T follicular helper cell (primary cell): ENCODE data around the gene RPGRIP1L.

Source experiments
- DNase-seq: peaks from one replicate; pipeline ENCODE4 v3.0.0-alpha.2; 2020; ENCODE audit warnings: low read depth

The RPGRIP1L gene

DNA sequence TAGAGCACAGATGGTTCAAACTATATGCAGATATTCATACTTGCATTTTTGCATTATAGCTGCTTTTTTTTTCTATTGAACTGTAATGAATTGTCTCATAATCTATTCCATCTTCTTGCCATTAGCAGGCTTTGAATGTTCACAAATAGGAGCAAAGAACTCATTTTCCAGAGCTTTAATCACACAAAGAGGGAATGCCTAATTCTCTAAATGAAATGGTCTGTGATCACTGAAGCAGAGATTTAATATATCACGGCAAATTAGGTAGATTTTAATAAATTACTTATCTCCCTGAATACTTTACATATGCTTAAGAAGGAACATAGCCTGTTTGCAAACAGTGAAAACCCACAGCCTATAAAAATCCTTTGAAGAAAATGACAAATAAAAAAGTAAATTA, 103.0 kb downstream of the RPGRIP1L start:
- DNase-seq = no peak

DNA sequence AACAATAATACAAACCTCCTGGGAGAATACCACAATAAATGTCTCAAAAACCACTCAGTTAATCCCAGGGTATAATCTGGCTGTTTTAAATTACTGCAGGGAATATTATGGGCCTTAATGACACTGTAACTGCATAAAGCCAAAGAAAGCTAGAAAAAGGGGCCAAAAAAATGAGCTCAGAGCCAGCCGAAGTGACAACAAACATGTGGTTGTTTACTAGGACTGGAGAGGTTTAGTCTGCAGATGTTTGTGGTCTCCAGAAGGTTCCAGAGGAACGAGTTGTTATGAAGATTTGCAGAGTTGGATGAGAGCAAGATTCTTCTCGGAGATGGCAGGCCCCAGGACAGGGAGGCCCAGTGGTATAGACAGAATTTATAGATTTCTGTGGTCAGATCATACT, 103.5 kb downstream of the RPGRIP1L start:
- DNase-seq = no peak

DNA sequence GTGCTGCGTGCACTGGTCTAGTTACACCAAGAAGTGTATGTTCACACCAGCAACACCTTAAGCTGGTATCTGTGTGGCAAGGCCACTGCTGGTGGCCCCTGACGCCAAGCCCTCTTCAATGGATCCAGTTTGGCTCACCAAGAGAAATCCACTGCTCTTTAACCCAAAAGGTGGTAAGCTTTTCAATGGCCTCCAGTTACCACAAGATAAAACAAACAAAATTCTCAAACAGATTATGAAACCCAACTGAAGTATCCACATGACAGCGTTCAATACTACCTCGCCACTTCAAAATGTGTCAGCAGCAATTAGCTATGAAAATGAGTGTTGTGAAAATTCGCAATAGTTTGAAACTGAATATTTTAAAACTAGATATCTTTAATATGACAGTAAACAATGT, 104.1 kb downstream of the RPGRIP1L start:
- DNase-seq = no peak

GRCh38 chr16:53598511-53599275, 105.0 kb downstream of the RPGRIP1L start:
- DNase-seq = no peak

- DNase-seq = no peak
Measured at GRCh38 chr16:53597776-53598175, 105.9 kb downstream of the RPGRIP1L start.

GRCh38 chr16:53588081-53588648, 115.5 kb downstream of the RPGRIP1L start:
- DNase-seq = no peak

DNA sequence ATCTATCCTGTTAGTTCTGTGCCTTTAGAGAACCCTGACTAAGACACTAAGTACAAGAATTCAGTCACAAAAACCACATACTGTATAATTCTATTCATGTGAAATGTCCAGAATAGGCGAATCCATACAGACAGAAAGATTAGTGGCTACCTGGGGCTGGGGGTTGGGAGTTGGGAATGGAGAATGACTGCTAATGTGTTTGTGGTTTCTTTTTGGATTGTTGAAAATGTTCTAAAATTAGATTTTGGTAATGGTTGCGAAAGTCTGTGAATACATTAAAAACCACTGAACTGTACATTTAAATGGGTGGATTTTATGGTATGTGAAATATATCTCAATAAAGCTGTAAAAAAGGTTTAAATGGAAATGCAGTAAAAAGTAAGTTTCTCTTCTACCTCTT, 120.3 kb downstream of the RPGRIP1L start:
- no peak for DNase-seq

- no peak for DNase-seq
Measured at GRCh38 chr16:53581784-53582183, 121.9 kb downstream of the RPGRIP1L start.

- no peak for DNase-seq
Measured at GRCh38 chr16:53580038-53580802, 123.4 kb downstream of the RPGRIP1L start.

- DNase-seq = no peak
Measured at GRCh38 chr16:53576904-53577303, 126.8 kb downstream of the RPGRIP1L start.

DNA sequence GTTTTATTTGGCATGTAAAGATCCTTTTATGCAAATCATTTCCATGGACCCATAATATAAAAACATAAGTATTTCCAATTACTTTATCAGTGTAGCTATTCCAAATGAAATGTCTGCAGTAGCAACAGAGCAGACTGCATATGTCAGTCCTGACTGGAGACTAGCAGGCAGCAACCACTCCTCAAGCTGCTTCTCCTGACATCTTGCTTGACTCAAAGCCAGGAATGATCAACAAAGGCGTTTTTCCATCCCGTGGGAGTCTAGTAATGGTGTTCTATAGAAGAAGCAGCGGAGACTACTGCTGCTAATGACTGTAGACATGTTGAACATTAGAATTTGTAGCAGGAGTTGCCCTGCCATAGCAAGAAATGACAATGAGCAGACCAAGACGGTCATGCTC, 127.4 kb downstream of the RPGRIP1L start:
- no peak for DNase-seq

GRCh38 chr16:53571763-53572162, 131.9 kb downstream of the RPGRIP1L start:
- DNase-seq = no peak

- no peak for DNase-seq
Measured at GRCh38 chr16:53566552-53567245, 137.0 kb downstream of the RPGRIP1L start.

- DNase-seq = no peak
Measured at GRCh38 chr16:53565296-53565863, 138.3 kb downstream of the RPGRIP1L start.

GRCh38 chr16:53563426-53563825, 140.2 kb downstream of the RPGRIP1L start:
- DNase-seq = no peak

GRCh38 chr16:53561101-53561888, 142.4 kb downstream of the RPGRIP1L start:
- DNase-seq = no peak

- DNase-seq = no peak
Measured at GRCh38 chr16:53559270-53559951, 144.2 kb downstream of the RPGRIP1L start.

DNA sequence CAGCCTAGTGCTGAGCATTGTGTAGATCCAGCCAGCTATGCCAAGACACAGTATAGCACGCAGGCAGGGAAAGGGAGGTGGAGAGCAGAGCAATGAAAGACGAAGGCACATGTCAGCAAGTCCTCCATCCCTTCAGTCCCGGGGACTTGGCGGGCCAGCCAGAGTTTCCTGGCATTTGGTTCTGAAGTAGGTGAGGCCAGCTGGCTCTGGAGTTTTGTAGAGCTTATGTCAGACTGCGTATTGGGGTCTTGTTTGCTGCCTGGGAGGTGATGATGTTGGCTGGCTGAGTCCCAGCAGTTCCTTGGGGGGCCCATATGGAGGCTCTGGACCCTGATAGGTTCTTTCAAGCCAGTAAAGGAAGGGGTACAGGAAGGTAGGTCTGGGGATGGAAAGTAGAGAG, 144.9 kb downstream of the RPGRIP1L start:
- DNase-seq = no peak

DNA sequence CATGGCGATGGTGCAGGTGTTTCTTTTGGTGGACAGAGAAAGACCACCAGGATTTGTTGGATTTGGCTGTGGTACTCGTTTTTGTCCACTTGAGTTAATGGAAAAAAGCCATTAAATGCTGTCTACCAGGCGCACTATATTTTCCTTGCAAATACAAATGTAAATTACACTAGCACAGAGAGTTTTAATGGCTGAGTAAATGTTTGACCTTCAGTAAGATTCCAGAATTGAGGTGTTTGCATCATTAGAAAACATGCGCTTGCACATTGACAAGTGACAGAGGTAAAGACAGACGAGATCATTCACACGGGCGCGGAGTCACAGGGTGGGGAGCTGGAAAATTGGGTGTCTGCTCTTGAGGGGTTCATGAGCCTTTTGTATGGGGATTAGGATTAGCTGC, 147.1 kb downstream of the RPGRIP1L start:
- no peak for DNase-seq

DNA sequence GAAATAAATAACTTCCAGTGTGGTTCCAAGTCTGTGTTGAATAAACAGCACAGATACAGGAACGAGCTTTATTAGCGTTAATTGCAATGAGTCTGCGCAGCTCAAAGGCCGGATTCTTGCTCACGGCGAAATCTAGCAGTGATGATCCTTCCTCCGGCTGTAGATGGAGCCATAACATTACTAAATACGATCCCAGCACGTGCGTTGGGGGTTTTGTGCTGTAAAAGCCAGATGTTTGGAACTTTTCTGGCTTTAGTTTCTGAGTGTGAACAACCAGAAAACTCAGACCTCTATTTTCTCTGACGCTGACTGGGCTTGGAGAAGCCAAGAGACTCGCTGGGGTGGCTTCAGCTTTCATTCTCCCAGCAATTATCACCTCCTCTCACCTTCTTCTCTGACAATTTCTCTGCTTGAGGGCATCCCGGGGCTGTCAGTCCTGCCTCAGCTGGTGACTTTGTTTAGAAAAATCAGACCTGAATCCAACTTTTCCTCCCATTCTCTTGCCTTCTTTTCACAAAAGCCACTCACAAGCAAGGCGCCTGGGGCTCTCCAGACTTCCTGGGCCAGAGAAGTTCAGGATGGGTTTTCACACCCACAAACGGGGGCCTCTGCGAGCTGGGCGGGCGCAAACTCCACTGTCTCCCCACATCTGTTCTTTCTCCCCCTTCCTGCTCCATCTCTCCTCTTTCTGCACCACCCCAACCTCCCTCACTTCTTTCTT, 153.5 kb downstream of the RPGRIP1L start:
- DNase-seq = peak; percentile 40
